GM12872 (cell line): ENCODE results near the gene TES.

Experiments used
- TF ChIP-seq, protein P1 (sequence below): IDR thresholded peaks from 3 replicates; pipeline ENCODE4 v1.5.1; 2011; ENCODE audit warnings: low read depth, mild to moderate bottlenecking, low read length, moderate library complexity; ENCODE audit not compliant: insufficient read depth

TES gene

DNA sequence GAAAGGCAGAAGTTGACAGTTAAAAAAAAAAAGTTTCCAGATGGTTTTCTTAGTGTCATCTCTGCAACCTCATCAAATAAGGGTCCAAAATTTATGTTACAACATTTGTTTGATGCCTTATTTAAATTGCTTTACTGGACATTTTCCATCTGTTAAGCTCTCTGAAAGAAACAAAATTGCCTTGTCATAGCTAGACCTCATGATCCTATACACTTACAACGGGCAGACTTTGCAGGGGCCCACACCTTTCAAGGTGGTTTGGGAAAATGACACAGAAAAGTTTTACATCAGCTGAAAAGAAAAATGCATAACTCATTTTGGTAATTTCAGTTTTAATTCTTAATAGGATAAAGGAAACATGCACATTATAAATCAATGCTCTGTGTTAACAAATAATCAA, 1.4 kb upstream of the TES start:
- TF ChIP-seq, protein P1, sequence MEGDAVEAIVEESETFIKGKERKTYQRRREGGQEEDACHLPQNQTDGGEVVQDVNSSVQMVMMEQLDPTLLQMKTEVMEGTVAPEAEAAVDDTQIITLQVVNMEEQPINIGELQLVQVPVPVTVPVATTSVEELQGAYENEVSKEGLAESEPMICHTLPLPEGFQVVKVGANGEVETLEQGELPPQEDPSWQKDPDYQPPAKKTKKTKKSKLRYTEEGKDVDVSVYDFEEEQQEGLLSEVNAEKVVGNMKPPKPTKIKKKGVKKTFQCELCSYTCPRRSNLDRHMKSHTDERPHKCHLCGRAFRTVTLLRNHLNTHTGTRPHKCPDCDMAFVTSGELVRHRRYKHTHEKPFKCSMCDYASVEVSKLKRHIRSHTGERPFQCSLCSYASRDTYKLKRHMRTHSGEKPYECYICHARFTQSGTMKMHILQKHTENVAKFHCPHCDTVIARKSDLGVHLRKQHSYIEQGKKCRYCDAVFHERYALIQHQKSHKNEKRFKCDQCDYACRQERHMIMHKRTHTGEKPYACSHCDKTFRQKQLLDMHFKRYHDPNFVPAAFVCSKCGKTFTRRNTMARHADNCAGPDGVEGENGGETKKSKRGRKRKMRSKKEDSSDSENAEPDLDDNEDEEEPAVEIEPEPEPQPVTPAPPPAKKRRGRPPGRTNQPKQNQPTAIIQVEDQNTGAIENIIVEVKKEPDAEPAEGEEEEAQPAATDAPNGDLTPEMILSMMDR, result no peak

DNA sequence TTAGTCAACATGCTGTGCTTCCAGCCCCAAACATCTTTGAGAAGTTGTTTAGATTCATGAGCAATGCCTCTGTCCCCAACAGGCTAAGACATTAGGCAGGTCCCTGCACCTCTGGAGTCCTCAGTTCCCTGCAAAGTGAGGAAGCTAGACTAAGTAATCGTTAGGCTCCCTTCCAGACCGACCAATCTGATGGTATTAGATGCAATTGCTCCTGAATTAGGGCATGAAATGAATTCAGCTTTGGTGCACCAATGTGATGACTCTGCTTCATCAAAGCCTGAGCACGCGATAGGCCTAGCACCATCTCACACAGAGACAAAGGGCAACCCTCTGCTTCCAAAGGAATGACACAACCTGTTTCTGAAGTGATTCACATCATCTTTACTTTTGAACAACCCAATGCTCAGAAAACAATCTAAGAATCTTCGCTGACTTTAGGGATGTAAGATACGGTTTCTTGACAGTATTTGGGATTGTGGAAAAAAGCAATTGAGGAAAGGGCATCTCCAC, 723 bp upstream of the TES start:
- TF ChIP-seq, protein P1, result no peak

DNA sequence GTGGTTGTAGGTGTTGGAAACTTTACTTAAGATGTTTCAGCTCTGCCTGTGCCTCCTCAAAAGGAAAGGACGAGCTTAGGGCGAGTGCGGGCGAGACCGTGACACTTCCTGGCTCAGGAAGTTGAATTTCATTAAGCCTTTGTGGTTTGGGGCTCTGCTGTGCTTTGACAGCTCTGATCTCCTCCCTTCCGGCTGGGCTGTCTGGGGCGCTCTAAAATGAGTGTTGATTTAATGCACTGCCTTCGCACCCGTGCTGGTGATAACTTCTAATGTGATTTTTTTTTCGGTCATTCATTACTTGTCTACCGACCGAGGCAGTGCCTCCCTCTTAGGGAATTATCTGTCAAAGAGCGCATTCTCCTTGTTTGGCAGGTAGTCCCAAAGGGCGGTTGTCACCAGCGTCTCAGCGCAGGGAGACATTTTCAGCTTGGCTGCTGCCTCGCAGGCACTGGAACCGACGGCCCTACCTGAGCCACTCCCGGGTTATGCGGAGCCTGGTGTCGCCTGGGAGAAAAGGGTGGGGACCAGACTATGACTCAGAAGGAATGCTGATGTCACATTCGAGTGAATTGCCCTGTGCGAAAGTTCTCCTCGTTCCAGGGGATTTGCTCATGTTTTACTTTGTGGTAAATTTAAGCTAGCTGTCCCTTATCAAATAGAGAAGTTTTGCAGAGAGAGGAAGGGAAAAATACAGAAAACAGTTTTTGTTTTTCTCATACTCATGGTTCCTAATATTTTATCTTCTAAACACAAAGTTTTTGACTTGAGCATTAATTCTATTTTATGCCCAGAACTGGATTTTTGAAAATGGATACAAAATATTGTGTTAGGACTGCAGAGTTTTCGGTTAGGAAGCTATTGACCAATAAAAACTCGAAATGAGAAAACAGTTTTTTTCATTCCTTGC, 920 bp downstream of the TES start:
- TF ChIP-seq, protein P1, result no peak

DNA sequence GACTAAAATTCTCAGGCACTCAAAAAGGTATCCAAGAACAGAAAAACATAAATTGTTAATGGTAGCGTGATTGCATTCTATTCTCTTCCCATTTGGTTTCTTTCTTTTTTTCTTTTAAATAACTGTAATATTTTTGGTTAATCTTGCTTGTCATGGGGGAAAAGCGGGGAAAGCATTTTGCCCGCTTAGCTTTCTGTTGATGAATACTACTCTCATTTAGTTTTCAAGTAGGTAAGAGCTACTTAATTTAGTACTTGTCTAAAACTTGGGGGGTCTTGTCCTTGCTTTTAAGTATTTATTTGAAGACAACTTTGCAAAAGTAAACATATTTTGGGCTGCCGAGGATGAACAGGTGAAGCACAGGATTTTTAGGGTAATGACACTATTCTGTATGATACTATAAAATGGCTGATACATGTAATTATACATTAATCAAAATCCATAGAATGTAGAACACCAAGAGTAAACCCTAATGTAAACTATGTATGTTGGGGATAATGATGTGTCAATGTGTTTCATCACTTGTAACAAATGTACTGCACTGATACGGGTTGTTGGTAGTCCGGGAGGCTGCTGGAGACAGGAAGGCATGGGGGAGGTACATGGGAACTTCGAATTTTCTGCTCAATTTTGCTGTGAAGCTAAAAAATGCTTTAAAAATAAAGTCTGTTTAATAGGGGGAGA, 1.7 kb downstream of the TES start:
- TF ChIP-seq, protein P1, result no peak

DNA sequence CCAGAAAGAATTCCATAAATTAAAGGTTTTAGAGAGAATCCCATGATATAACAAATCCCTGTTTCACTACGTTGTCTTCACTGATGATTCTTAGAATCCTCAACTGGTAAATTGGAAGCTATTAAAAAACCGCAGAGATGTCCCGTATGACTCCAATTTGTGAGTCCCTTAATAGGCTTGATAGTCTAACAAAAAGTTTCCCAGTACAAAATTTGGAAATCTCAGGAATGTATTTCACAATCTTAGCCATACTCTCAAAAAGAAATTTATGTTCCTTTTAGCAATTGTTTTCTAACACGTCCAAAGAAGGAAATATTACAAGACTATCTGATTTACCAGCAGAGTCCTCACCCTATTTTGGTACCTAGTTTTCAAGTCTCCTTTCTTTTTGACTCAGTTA, 2.5 kb downstream of the TES start:
- TF ChIP-seq, protein P1, result no peak

DNA sequence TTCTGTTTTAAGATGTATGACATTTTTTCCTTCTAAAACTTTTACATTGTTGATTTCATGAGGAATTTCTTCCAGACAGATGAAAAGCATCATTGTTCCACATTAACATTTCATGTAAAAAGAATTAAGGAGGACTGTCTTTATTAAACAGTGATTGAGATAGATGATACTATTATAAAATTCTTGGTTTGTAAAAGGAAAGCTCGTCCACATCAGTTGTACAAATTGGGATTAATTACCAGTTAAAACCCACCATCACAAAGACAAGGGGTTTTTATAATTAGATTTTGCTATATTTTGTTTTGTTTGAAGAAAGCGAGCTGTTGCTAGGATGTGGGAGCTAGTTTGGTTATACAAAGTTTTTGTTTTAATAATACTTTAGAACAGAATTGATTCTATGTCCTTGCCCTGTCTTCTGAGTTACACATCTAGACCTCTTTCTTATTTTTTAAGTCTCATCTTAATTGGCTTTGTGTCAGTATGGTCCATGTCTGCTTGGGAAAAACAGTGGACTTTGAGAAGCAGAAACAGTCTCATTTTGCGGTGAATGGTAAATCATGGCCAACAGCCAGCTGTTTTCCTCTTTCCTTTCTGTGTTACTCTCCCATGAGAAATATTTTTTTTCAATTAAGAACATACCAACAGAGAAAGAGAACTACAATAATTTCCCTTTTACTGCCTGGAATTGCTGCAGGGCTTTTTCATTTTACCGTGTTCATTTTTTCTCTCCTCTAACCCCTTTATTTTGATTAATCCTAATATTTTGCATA, 3.2 kb downstream of the TES start:
- TF ChIP-seq, protein P1, result no peak

DNA sequence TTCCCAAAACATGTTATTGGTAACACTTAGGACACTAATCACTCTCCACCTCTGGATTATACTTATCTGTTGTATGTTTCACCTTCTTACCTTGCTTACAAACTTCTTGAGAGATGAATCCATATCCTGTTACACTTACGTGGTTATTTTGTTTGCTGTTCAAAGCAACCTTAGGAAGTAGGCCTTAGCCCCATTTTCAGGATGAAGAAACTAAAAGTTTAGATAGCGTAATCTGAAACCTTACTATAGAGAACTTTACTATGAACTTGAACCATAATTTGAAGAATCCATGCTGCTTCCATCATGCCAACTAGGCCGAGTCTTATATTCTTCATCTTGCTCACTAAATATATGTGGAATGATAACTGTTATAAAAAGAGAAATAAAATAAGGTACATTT, 4.6 kb downstream of the TES start:
- TF ChIP-seq, protein P1, result no peak
